GM12801 (cell line): ENCODE measurements around the gene HOXC6.

Source experiments
- TF ChIP-seq, protein P1 (sequence below): IDR thresholded peaks from one replicate; pipeline ENCODE4 v1.5.1; 2011; ENCODE audit warnings: control low read depth; ENCODE audit not compliant: insufficient read length; ENCODE audit errors: extremely low read depth

Gene HOXC6

GRCh38 chr12:53998900-53999236, 29.4 kb upstream of the HOXC6 start:
- TF ChIP-seq, protein P1, sequence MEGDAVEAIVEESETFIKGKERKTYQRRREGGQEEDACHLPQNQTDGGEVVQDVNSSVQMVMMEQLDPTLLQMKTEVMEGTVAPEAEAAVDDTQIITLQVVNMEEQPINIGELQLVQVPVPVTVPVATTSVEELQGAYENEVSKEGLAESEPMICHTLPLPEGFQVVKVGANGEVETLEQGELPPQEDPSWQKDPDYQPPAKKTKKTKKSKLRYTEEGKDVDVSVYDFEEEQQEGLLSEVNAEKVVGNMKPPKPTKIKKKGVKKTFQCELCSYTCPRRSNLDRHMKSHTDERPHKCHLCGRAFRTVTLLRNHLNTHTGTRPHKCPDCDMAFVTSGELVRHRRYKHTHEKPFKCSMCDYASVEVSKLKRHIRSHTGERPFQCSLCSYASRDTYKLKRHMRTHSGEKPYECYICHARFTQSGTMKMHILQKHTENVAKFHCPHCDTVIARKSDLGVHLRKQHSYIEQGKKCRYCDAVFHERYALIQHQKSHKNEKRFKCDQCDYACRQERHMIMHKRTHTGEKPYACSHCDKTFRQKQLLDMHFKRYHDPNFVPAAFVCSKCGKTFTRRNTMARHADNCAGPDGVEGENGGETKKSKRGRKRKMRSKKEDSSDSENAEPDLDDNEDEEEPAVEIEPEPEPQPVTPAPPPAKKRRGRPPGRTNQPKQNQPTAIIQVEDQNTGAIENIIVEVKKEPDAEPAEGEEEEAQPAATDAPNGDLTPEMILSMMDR: no peak

DNA sequence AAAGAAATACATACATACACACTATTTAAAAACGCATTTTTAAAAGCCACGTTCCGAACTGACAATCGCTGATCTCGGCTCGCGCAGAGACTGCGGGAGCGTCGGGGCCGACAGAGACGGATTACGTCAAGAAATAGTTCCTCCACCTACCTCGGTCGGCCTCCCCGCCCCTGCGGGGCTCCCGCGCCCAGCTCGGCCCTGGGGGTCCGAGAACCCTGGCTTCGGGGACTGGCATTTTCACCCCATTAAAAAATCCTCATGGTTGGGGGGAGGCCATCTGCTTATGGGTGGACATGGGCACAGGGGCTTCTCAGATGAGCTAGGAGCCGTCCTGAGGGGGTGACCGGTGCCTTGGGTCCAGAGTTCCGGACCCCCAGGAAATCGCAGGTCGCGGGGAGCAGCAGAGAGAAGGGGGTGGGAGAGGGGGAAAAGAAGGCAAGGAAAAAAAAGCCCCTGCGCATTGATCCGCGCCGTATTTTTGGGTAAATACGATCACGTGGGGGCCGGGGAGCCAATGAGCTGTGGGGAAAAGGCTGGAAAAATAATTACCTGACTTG, 28.6 kb upstream of the HOXC6 start:
- TF ChIP-seq, protein P1: no peak

- TF ChIP-seq, protein P1: no peak
These were observed 27.8 kb upstream of the HOXC6 start, which contains the start of gene HOXC9 for GRCh38 chr12:54000116-54001114. TSS of gene HOXC9 (plus strand) at chr12:54000161. CDS start at chr12:54000189, 28 bp downstream.

DNA sequence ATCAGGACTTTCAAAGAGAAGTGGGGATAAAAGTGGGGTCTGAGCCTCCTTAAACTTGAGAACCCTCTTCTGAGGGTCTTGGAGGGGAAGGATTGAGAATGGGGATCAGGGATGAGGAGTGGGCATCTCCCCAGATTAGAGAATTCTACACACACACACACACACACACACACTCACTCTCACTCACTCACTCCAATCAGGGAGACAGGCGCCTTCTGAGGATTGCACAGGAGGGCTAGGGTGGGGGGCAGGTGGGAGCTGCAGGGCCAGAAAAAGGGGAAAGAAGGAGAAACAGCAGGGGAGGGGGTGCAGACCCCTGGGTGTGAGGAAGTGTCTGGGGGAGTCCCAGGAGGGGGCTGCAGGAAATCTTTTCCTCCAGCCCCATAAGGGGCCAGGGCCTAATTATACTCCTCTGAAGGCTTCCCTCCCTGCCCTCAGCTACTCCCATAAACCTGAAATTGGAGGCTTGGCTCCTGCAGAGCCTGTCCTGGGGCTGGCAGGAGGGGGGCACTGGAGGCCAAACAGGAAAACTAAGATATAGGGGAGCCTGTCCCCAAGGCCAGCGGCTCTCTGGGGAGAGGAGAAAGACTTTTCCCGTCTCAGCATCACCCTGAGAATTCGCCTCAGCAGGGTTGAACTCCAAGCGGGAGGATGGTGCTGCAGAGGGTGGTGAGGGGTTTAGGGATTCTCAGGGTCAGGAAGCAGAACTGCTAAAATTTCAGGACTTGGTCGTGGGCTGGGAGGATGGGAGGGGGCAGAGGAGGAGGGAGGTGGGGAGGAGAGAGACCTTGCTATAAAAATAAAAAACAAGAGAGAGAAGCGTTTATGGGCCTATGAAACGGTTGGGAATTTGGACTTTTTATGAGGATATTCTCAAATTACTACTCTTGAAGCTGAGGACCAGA, 26.7 kb upstream of the HOXC6 start:
- TF ChIP-seq, protein P1: no peak

GRCh38 chr12:54002278-54002914, 25.8 kb upstream of the HOXC6 start:
- TF ChIP-seq, protein P1: no peak

GRCh38 chr12:54002915-54003389, 25.3 kb upstream of the HOXC6 start:
- TF ChIP-seq, protein P1: no peak
